Panc1 (cell line): ENCODE measurements around the gene KIF26B. TPM values are rescaled to one million over a fixed set of nuclear protein-coding genes. Genes with fewer than 3 reads are reported as not detected.

Experiments
- ATAC-seq: fragments of 200-7000 bp; cut with Tn5 transposase; 2 replicates; pipeline ENCODE4 v1.9.1; 2020; ENCODE audit warnings: mild to moderate bottlenecking, moderate library complexity
- BruUV-seq: library from RNA; stranded (reverse); fragments of 400-500 nt; replicated peaks from 2 replicates; lab custom pipeline; 2021; lab: Mats Ljungman, UMichigan
- CTCF ChIA-PET: fragments of 300-600 bp; sonication (Branson Sonifier 250); formaldehyde crosslinking; loops from one replicate; lab custom pipeline; 2022; ENCODE audit warnings: antibody characterized with exemption; lab: Charles Lee
- POLR2A ChIA-PET: fragments of 300-600 bp; sonication (Branson Sonifier 250); formaldehyde crosslinking; loops from one replicate; lab custom pipeline; 2022; ENCODE audit warnings: antibody characterized with exemption; lab: Charles Lee
- DNase-seq: peaks from one replicate; pipeline ENCODE4 v3.0.0-alpha.2; 2010; ENCODE audit warnings: low read depth, low spot score
- H3K27ac ChIP-seq: 2 replicates; pipeline ENCODE4 v1.5.1; 2011; ENCODE audit warnings: mild to moderate bottlenecking, low read length, inconsistent platforms
- H3K27me3 ChIP-seq: fragments of 200-500 bp; sonication (Bioruptor generic); 2 replicates; pipeline ENCODE4 v1.6.0; 2014; ENCODE audit warnings: low read length, inconsistent platforms; ENCODE audit not compliant: control insufficient read depth, insufficient read depth
- H3K36me3 ChIP-seq: fragments of 200-500 bp; sonication (Bioruptor generic); 2 replicates; pipeline ENCODE4 v1.5.1; 2014; ENCODE audit warnings: inconsistent platforms, mild to moderate bottlenecking, low read length, moderate library complexity; ENCODE audit not compliant: control insufficient read depth, insufficient read depth
- H3K4me1 ChIP-seq: 2 replicates; pipeline ENCODE4 v1.5.1; 2011; ENCODE audit warnings: inconsistent platforms, mild to moderate bottlenecking, low read length, moderate library complexity; ENCODE audit not compliant: control insufficient read depth, insufficient read depth
- H3K4me3 ChIP-seq, 2 experiments: 2 replicates each; pipeline ENCODE4 v1.5.1; 2011 to 2012; ENCODE audit warnings: low read depth in 2 of 2, low read length in 2 of 2, mild to moderate bottlenecking in 2 of 2, inconsistent platforms in 1 of 2, moderate library complexity in 1 of 2
- H3K9me3 ChIP-seq: fragments of 200-500 bp; sonication (Bioruptor generic); 2 replicates; pipeline ENCODE4 v1.5.1; 2014; ENCODE audit warnings: low read depth, mild to moderate bottlenecking, inconsistent platforms, low read length, moderate library complexity; ENCODE audit not compliant: control insufficient read depth, insufficient read depth
- CTCF ChIP-seq: fragments of 450-650 bp; IDR thresholded peaks from 2 replicates; pipeline ENCODE4 v1.5.1; 2017; ENCODE audit warnings: mild to moderate bottlenecking
- POLR2AphosphoS5 ChIP-seq: IDR thresholded peaks from 2 replicates; pipeline ENCODE4 v1.6.1; 2012; ENCODE audit warnings: mild to moderate bottlenecking, low read depth, low read length, moderate library complexity
- REST ChIP-seq, 2 experiments: IDR thresholded peaks; 2 replicates each; pipeline ENCODE4 v1.6.1; 2011 to 2012; ENCODE audit warnings: low read depth in 2 of 2, control low read depth in 1 of 2, low read length in 1 of 2, mild to moderate bottlenecking in 1 of 2, moderate library complexity in 1 of 2; ENCODE audit not compliant: insufficient read depth in 1 of 2
- SIN3A ChIP-seq: IDR thresholded peaks from 2 replicates; pipeline ENCODE4 v1.6.1; 2012; ENCODE audit warnings: low read depth, mild to moderate bottlenecking, low read length, moderate library complexity, borderline replicate concordance; ENCODE audit not compliant: insufficient read depth
- TCF7L2 ChIP-seq: IDR thresholded peaks from 2 replicates; pipeline ENCODE4 v1.6.1; 2011; ENCODE audit warnings: mild to moderate bottlenecking, low read depth, low read length, inconsistent platforms
- in situ Hi-C: cut with HindIII; loops from 2 replicates; pipeline ENCODE4 v1.10.0; 2016; ENCODE audit warnings: low sequenced_read_pairs, low pct_unique_long_range_greater_than_20kb
- intact Hi-C: fragments of 100-400 bp; cut with micrococcal nuclease; formaldehyde crosslinking; loops from one replicate; pipeline ENCODE4 v1.10.0; 2022; ENCODE audit not compliant: unreplicated experiment
- total RNA-seq: library from RNA; stranded (reverse); gene quantifications from one replicate; pipeline ENCODE4 v1.2.1, GENCODE V29; 2021; ENCODE audit not compliant: unreplicated experiment

The KIF26B gene
- total RNA-seq, 1 experiment from 2014 or later, result 0.33 TPM

- Histone ChIP-seq H3K9me3 (no peaks in the 10 kb centered on the region), H3K4me3 (no peak overlapping the region), H3K4me1 (no peaks in the 10 kb centered on the region), H3K36me3 (no peaks in the 10 kb centered on the region), H3K27ac (no peak overlapping the region), H3K27me3 (peaks cover 12% of the 10 kb centered on the region)
- CTCF ChIA-PET, result no interaction called here
- POLR2A ChIA-PET, result no interaction called here
- DNase-seq, result no peak
- TF ChIP-seq POLR2AphosphoS5 (no peak), SIN3A (no peak), REST (IDR thresholded peaks at IDR 0.05; ENCODE audit: insufficient read depth in 1 of 2, low read depth in 2 of 2, low read length in 1 of 2) (no peak), TCF7L2 (no peak), CTCF (no peak)
- no TSS peak for BruUV-seq
- intact Hi-C loops, result loop anchor here (5.0 kb wide), 1 partner anchor 226 kb away; no protein-coding TSS in a partner anchor
- in situ Hi-C loops, result no loop called here
- no peak for ATAC-seq
Observed at GRCh38 chr1:245383396-245384330, 228.9 kb downstream of the KIF26B start.

DNA sequence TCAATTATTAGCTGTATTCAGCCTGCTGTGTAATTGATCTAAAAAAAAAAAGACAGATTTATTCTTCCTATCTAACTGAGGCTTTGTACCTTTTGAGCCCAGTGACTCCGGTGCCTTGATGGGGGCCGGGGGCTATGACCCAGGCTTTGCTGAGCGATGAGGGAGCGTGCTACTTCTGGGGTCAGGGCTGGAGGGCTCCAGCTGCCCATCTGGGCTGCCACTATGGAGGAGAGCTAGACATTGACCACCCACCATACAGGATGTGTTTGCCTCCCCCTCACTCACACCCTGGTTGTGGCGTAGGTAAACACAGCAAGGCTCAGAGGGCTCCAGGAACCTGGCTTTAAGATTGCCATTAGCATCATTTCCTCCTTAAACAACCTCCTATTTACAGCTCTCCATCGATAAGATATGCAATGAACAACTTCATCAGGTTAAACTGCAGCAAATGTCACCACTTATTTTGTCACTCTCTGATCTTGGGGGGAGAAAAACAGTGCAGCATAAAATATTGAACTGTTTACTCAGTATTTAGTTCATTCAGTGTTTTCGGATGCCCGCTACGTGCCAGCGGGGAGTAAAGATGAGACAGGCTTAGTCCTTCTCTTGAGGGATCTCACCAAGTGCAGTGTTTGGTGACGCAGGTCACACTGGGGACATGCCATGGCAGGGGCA lies 231.6 kb downstream of the KIF26B start:
- no peak for DNase-seq
- Histone ChIP-seq H3K9me3 (no peaks in the 10 kb centered on the region), H3K36me3 (no peaks in the 10 kb centered on the region), H3K4me3 (no peak overlapping the region), H3K4me1 (no peaks in the 10 kb centered on the region), H3K27me3 (peaks cover 12% of the 10 kb centered on the region), H3K27ac (no peak overlapping the region)
- intact Hi-C loops, result no loop called here
- in situ Hi-C loops, result no loop called here
- POLR2A ChIA-PET, result no interaction called here
- CTCF ChIA-PET, result no interaction called here
- ATAC-seq, result no peak
- TF ChIP-seq TCF7L2 (no peak), REST (IDR thresholded peaks at IDR 0.05; ENCODE audit: insufficient read depth in 1 of 2, low read depth in 2 of 2, low read length in 1 of 2) (no peak), SIN3A (no peak)
- BruUV-seq, result no TSS peak
